GM18517 (cell line): ENCODE measurements around the gene WDR64.
"Not testable (repeated sequence)": the region's sequence is repeated elsewhere in the genome, so short reads cannot be mapped to it uniquely, and the experiment has no call there.

Experiments used
- ATAC-seq: cut with Tn5 transposase; IDR thresholded peaks from one replicate; pipeline ENCODE4 v1.9.1; 2021; ENCODE audit warnings: mild to moderate bottlenecking, moderate library complexity; ENCODE audit not compliant: unreplicated experiment

WDR64 gene

DNA sequence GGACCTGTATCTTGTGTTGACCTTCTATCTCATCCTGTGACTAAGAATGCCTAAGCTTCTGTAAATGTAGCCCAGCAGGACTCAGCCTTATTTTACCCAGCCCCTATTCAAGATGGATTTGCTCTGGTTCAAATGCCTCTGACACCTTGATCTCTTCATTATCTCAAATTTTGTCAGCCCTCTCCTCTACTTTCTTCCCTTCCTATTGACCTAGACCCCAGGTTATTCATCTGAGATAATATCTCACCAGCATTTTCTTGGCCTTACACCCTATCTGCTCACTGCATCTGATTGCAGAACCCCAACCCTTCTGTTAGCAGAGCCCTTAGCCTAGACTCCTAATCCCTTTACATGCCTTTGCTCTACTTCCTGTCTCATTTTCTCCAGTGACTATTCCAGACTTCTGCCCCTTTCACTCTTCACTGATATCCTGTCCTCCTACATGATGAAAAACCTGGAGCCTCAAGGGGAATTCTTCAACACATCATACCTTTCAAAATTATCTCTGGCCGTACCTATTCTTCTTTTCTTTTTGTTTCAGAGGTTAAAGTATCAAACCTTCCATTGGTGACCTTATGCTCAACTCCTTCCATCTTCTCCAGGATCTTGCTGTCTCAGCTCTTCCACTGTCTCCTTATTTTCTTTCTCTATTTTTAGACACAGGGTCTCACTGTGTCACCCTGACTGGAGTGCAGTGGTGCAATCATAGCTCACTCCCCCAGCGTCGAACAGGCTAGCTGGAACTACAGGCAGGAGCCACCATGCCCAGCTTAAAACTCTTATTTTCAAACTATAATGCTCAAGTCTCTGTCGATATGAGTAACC lies 44.9 kb downstream of the WDR64 start:
- ATAC-seq: no peak

DNA sequence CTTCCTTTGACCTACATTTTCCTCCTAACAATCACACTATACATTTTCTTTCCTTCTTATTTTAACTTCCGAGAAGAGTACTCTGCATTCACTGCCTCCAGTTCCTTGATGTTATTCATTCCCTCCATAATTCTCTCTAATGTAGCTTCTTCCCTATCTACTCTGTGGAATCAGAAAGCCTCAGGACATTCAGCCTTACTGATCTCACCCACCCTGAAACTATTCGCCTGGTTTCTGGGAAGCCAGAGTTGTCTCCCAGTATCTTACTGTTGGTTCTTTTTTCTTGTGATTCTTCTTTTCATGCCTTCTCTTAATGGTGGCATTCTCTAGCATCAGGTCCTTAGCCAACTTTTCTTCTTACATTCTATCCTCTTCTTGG lies 45.5 kb downstream of the WDR64 start:
- no peak for ATAC-seq

DNA sequence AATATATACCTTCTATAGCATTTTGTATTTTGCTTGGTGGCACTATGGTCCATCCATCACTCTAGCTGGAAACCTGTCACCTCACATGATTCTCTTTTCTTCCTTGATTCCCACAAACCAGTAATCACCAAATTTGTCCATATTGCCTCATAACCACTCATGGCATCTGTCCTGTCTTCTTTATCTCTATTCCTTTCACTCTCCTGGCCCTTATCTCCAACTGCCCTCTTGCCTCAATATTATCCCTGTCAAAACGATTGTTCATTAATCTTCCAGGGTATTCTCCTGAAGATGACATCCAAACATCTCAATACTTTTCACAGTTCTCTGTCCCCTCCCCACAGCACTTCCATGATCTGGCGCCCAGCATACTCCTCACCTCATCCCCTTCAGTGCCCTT lies 46.1 kb downstream of the WDR64 start:
- ATAC-seq: no peak

DNA sequence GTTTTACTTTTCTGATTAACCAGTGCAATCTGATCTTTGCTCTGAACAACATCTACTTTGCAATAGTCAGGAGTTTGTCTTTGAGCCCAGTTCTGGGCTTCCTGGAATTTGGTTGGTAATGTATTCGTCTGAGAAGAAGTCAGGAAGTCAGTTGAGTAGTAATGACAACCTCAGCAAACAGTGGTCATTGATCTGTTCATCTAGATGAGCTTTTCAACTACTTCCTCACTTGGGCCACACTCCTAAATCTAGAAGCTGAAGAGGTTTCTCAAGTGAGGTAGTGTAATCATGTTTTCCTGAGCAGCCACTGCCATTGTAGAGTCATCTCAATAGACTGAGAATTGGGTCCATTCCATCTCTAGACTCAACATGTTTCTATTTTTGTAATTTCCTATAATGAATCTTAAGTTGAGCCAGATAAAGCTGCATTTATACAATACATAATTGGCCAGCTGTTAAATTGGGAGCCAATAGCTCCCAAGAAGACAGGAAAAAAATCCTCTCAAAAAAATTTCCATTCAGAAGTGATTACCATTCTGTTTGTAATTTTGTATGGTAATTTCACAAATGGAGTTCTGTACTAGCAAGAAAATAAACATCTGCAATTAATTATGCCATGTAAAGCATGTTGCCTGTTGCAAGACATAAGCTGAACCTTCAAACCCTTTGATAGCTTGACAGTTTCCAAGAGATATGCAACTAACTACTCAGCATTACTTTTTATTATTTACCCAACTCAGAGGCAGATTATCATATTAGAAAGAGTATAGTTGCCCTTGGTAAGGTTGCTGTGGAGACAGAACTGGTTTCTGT lies 49.6 kb downstream of the WDR64 start:
- no peak for ATAC-seq

DNA sequence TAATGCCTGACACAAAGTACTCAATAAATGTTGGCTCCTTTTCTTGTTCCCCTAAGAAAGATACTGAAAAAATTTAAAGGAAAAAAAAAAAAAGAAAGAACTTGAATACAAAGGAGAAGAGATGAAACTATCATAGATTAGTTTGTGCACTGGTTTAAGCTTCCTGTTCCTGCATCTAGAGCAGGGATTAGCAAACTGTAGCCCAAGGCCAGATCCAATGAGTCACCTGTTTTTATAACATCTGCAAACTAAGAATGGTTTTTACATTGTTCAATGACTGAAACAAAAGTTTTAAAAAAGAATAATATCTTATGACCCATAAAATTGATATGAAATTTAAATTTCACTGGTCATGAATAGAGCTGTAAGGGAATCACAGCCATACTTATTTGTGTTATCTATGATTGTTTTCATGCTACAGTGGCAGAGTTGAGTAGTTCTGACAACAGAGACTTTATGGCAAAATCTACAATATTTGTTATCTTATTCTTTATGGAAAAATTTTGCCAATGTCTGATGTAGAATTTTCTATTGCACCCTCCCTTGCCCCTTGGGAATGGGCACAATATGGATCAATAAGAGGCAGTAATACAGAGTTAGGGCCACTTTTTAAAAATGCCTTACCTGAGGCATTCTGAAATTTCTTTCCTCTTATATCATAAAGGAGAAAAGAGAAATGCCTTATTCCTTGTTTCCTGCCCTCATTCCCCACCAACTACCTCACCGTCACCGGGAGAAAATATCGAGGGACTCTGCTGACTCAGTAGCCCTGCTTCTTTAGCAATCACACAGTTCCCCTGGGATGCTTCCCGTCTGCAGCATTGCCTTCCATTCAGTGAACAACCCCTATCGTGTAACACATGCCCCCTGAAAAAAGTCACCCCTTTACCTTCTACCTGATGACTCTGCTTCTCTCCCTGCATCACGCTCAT lies 50.6 kb downstream of the WDR64 start:
- no peak for ATAC-seq

DNA sequence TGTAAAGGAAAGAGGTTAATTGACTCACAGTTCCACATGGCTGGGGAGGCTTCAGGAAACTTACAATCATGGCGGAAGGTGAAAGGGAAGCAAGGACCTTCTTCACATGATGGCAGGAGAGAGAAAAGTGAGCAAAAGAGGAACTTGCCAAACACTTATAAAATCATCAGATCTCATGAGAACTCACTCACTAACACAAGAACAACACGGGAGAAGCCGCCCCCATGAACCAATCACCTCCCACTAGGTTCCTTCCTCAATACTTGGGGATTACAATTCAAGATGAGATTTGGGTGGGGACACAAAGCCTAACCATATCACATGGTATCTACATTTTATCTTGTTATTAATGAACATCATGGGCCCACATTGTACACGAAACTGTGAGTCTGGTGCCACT lies 51.7 kb downstream of the WDR64 start:
- ATAC-seq: not testable (repeated sequence)

GRCh38 chr1:241706257-241706656 lies 54.2 kb downstream of the WDR64 start:
- no peak for ATAC-seq

- ATAC-seq: no peak
Measured at GRCh38 chr1:241706967-241707366, 54.9 kb downstream of the WDR64 start.

GRCh38 chr1:241707442-241707841 lies 55.4 kb downstream of the WDR64 start:
- no peak for ATAC-seq

- no peak for ATAC-seq
Measured at GRCh38 chr1:241711326-241711725, 59.2 kb downstream of the WDR64 start.

- no peak for ATAC-seq
Measured at GRCh38 chr1:241713316-241713715, 61.2 kb downstream of the WDR64 start.

GRCh38 chr1:241714321-241715218 lies 62.5 kb downstream of the WDR64 start:
- ATAC-seq: no peak

DNA sequence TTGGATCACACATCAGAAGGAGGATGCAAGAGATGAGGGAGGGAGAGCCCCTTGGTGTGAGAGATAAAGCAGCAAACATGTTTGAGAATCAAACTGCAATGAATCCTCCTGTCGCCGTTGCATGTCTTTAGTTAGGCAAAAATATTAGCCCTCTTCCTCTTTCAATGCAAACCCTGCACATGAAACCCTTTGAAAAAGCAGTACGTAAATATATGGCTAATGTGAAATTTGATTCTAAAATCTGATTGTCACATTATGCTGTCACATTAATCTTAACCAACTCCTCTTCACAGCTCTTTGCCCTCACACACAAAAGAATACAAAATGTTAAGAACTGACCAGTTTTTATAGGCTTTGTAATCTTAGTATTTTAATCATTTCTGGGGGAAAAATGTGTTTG lies 63.4 kb downstream of the WDR64 start:
- ATAC-seq: no peak

GRCh38 chr1:241715956-241716355 lies 63.9 kb downstream of the WDR64 start:
- no peak for ATAC-seq

GRCh38 chr1:241716915-241717656 lies 65.0 kb downstream of the WDR64 start:
- ATAC-seq: no peak

DNA sequence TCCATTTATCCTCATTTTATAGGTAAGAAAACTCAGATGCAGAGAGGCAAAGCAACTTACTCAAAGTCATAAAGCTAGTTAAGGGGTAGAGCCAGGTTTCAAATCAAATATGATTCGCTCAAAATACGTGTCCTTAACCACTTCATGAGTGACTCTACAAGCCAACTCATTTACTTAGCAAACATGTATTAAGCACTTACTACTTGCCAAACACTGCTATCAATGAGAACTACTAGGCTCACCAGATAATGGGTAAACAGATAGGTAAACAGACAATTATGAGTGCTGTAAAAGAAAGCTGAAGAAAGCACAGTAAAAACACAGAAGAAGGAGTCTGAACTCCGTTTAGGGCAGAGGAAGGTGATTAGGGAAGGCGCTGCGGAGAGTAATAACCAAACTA lies 65.9 kb downstream of the WDR64 start:
- no peak for ATAC-seq

GRCh38 chr1:241721011-241721410 lies 68.9 kb downstream of the WDR64 start:
- ATAC-seq: no peak

- ATAC-seq: no peak
Measured at GRCh38 chr1:241722947-241723346, 70.9 kb downstream of the WDR64 start.

DNA sequence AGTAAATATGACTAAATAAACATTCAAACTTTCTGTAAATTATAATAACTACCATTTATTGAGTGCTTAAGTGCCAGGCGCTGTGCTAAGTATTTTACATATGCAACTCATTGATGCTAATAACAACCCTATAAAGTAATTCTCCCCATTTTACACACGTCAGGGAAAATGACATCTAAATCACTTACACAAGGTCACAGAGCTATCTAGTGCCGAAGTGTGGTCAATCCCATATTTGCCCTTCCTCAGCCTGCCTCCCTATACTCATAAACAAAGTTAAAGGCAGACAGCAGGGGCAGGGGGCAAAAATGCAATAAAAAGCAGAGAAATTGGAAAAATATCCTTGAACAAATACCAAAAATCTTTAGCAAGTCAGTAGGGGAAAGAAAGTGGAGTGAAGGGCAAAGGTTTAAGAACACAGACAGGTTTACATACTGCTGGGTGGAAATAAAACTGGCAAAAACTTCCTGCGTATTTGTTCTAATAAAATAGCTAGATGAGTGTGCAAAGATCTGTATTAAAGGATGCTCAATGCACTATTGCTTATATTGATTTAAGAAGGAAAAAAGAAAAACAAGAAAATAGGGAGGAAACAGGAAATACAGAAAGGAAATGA lies 72.8 kb downstream of the WDR64 start:
- ATAC-seq: no peak
